Neural progenitor cell (in vitro differentiated cells): ENCODE measurements around the gene RREB1. TPM values are rescaled to one million over a fixed set of nuclear protein-coding genes. Genes with fewer than 3 reads are reported as not detected.

Source experiments
- DNase-seq: peaks from one replicate; pipeline ENCODE4 v3.0.0-alpha.2; 2016; ENCODE audit warnings: low spot score
- H2AFZ ChIP-seq: fragments of 200-600 bp; sonication (generic); replicated peaks from 2 replicates; pipeline ENCODE4 v1.6.1; 2016; ENCODE audit warnings: antibody characterized with exemption
- H3F3A ChIP-seq: fragments of 200-600 bp; sonication (generic); 2 replicates; pipeline ENCODE4 v1.6.1; 2016; ENCODE audit warnings: antibody characterized with exemption, low read depth
- H3K27ac ChIP-seq: fragments of 200-600 bp; sonication (generic); 2 replicates; pipeline ENCODE4 v1.5.1; 2016; ENCODE audit warnings: mild to moderate bottlenecking
- H3K27me3 ChIP-seq: fragments of 200-600 bp; sonication (generic); 2 replicates; pipeline ENCODE4 v1.6.1; 2016; ENCODE audit warnings: mild to moderate bottlenecking, moderate library complexity
- H3K36me3 ChIP-seq: fragments of 200-600 bp; sonication (generic); 2 replicates; pipeline ENCODE4 v1.5.1; 2016
- H3K4me1 ChIP-seq: fragments of 200-600 bp; sonication (generic); 2 replicates; pipeline ENCODE4 v1.6.1; 2016; ENCODE audit warnings: mixed run types
- H3K4me2 ChIP-seq: fragments of 200-600 bp; sonication (generic); 2 replicates; pipeline ENCODE4 v1.6.1; 2016
- H3K4me3 ChIP-seq: fragments of 200-600 bp; sonication (generic); 2 replicates; pipeline ENCODE4 v1.5.1; 2016
- H3K79me2 ChIP-seq: fragments of 200-600 bp; sonication (generic); 2 replicates; pipeline ENCODE4 v1.6.1; 2016; ENCODE audit warnings: low read depth
- H3K9ac ChIP-seq: fragments of 200-600 bp; sonication (generic); 2 replicates; pipeline ENCODE4 v1.6.1; 2016
- H3K9me3 ChIP-seq: fragments of 200-600 bp; sonication (generic); 2 replicates; pipeline ENCODE4 v1.5.1; 2016; ENCODE audit warnings: low read depth
- H4K20me1 ChIP-seq: fragments of 200-600 bp; sonication (generic); 2 replicates; pipeline ENCODE4 v1.6.1; 2016; ENCODE audit warnings: low read depth
- H3K27ac Mint-ChIP-seq: 3 replicates; pipeline ENCODE4 v1.8.0; 2021; ENCODE audit warnings: mixed read lengths
- H3K27me3 Mint-ChIP-seq: 2 replicates; pipeline ENCODE4 v1.8.0; 2022; ENCODE audit warnings: low read depth, mild to moderate bottlenecking, inconsistent platforms, moderate library complexity, mixed read lengths; ENCODE audit not compliant: insufficient read depth
- H3K36me3 Mint-ChIP-seq: 3 replicates; pipeline ENCODE4 v1.8.0; 2021; ENCODE audit warnings: mixed read lengths
- H3K4me1 Mint-ChIP-seq: 3 replicates; pipeline ENCODE4 v1.8.0; 2021; ENCODE audit warnings: mixed read lengths
- H3K4me3 Mint-ChIP-seq: 3 replicates; pipeline ENCODE4 v1.8.0; 2021; ENCODE audit warnings: mild to moderate bottlenecking, moderate library complexity, mixed read lengths
- H3K9me3 Mint-ChIP-seq: 3 replicates; pipeline ENCODE4 v1.8.0; 2020; ENCODE audit warnings: mixed read lengths
- CTCF ChIP-seq: fragments of 200-600 bp; sonication (generic); IDR thresholded peaks from 2 replicates; pipeline ENCODE4 v1.5.1; 2017; ENCODE audit warnings: antibody characterized with exemption, mild to moderate bottlenecking
- EZH2 ChIP-seq: fragments of 200-600 bp; sonication (generic); IDR thresholded peaks from 2 replicates; pipeline ENCODE4 v1.6.1; 2017; ENCODE audit warnings: antibody characterized with exemption, mild to moderate bottlenecking, moderate library complexity
- EZH2phosphoT487 ChIP-seq: fragments of 200-600 bp; sonication (generic); IDR thresholded peaks from 2 replicates; pipeline ENCODE4 v1.6.1; 2017; ENCODE audit warnings: antibody characterized with exemption
- total RNA-seq: library from RNA; depleted of rRNA; stranded (reverse); fragments of >200 nt; gene quantifications from 2 replicates; pipeline ENCODE4 v1.2.3, GENCODE V29; 2015; ENCODE audit warnings: low replicate concordance

Gene RREB1
- total RNA-seq, 1 donor from 2014 or later: 12.1 TPM

GRCh38 chr6:7176208-7176607 lies 68.4 kb downstream of the RREB1 start:
- no peaks in the 10 kb centered on the region for H3K9me3 ChIP-seq
- H2AFZ ChIP-seq: no peak overlapping the region
- H3K4me1 ChIP-seq: peaks cover 22% of the 10 kb centered on the region
- H3K79me2 ChIP-seq: peaks cover 11% of the 10 kb centered on the region
- no peaks in the 10 kb centered on the region for H3K27me3 ChIP-seq
- no peak overlapping the region for H3K4me3 ChIP-seq
- no peak for DNase-seq
- no peak overlapping the region for H3K4me2 ChIP-seq
- TF ChIP-seq CTCF (no peak), EZH2phosphoT487 (no peak), EZH2 (no peak)
- no peak overlapping the region for H3K27ac ChIP-seq
- peaks cover 24% of the 10 kb centered on the region for H3K4me1 Mint-ChIP-seq
- peaks cover 6% of the 10 kb centered on the region for H3K27me3 Mint-ChIP-seq
- H3K36me3 ChIP-seq: no peaks in the 10 kb centered on the region
- H3K9me3 Mint-ChIP-seq: no peaks in the 10 kb centered on the region
- peaks cover 38% of the 10 kb centered on the region for H4K20me1 ChIP-seq
- H3K36me3 Mint-ChIP-seq: peaks cover 14% of the 10 kb centered on the region
- peaks cover 12% of the 10 kb centered on the region for H3F3A ChIP-seq
- H3K9ac ChIP-seq: no peak overlapping the region
- no peak overlapping the region for H3K27ac Mint-ChIP-seq
- H3K4me3 Mint-ChIP-seq: no peak overlapping the region

GRCh38 chr6:7178280-7178679 lies 70.5 kb downstream of the RREB1 start:
- peaks cover 6% of the 10 kb centered on the region for H3K27me3 Mint-ChIP-seq
- TF ChIP-seq CTCF (no peak), EZH2 (no peak), EZH2phosphoT487 (no peak)
- Histone ChIP-seq H3K4me2 (no peak overlapping the region), H3K4me1 (peaks cover 19% of the 10 kb centered on the region), H3K27ac (no peak overlapping the region), H3K9ac (no peak overlapping the region), H3F3A (peaks cover 9% of the 10 kb centered on the region), H3K4me3 (no peak overlapping the region), H3K36me3 (no peaks in the 10 kb centered on the region), H3K9me3 (no peaks in the 10 kb centered on the region), H3K27me3 (no peaks in the 10 kb centered on the region), H2AFZ (no peak overlapping the region), H4K20me1 (peaks cover 32% of the 10 kb centered on the region), H3K79me2 (peaks cover 11% of the 10 kb centered on the region)
- H3K36me3 Mint-ChIP-seq: peaks cover 22% of the 10 kb centered on the region
- H3K9me3 Mint-ChIP-seq: no peaks in the 10 kb centered on the region
- no peak overlapping the region for H3K4me3 Mint-ChIP-seq
- no peak overlapping the region for H3K27ac Mint-ChIP-seq
- no peak for DNase-seq
- H3K4me1 Mint-ChIP-seq: peaks cover 24% of the 10 kb centered on the region

GRCh38 chr6:7180751-7181150 lies 73.0 kb downstream of the RREB1 start:
- H3F3A ChIP-seq: no peaks in the 10 kb centered on the region
- Mint-ChIP-seq H3K4me3 (no peak overlapping the region), H3K4me1 (peaks cover 6% of the 10 kb centered on the region), H3K36me3 (peaks cover 27% of the 10 kb centered on the region), H3K27ac (no peak overlapping the region), H3K9me3 (no peaks in the 10 kb centered on the region), H3K27me3 (peaks cover 7% of the 10 kb centered on the region)
- no peaks in the 10 kb centered on the region for H3K9me3 ChIP-seq
- no peak for DNase-seq
- no peak overlapping the region for H3K4me3 ChIP-seq
- TF ChIP-seq EZH2phosphoT487 (no peak), EZH2 (no peak), CTCF (no peak)
- no peak overlapping the region for H3K27ac ChIP-seq
- no peaks in the 10 kb centered on the region for H3K36me3 ChIP-seq
- no peaks in the 10 kb centered on the region for H3K79me2 ChIP-seq
- peaks cover 3% of the 10 kb centered on the region for H3K4me1 ChIP-seq
- no peak overlapping the region for H3K9ac ChIP-seq
- no peaks in the 10 kb centered on the region for H3K27me3 ChIP-seq
- H4K20me1 ChIP-seq: peaks cover 9% of the 10 kb centered on the region
- H3K4me2 ChIP-seq: no peak overlapping the region
- no peak overlapping the region for H2AFZ ChIP-seq

GRCh38 chr6:7183707-7184106 lies 75.9 kb downstream of the RREB1 start:
- Histone ChIP-seq H3K27ac (no peak overlapping the region), H3K4me2 (no peak overlapping the region), H3K4me3 (no peak overlapping the region), H3K9ac (no peak overlapping the region), H4K20me1 (no peaks in the 10 kb centered on the region), H3K79me2 (no peaks in the 10 kb centered on the region), H2AFZ (no peak overlapping the region), H3K27me3 (no peaks in the 10 kb centered on the region), H3K9me3 (no peaks in the 10 kb centered on the region), H3K36me3 (no peaks in the 10 kb centered on the region), H3K4me1 (no peaks in the 10 kb centered on the region), H3F3A (no peaks in the 10 kb centered on the region)
- no peak for DNase-seq
- peaks cover 2% of the 10 kb centered on the region for H3K27me3 Mint-ChIP-seq
- H3K36me3 Mint-ChIP-seq: peaks cover 24% of the 10 kb centered on the region
- no peak overlapping the region for H3K27ac Mint-ChIP-seq
- no peak overlapping the region for H3K4me3 Mint-ChIP-seq
- no peaks in the 10 kb centered on the region for H3K4me1 Mint-ChIP-seq
- no peaks in the 10 kb centered on the region for H3K9me3 Mint-ChIP-seq
- no peak for TF ChIP-seq CTCF
- no peak for TF ChIP-seq EZH2phosphoT487
- TF ChIP-seq EZH2: no peak
